Hepatocyte (in vitro differentiated cells): Measurements from ENCODE around the gene OR51B2. TPM values are rescaled to one million over a fixed set of nuclear protein-coding genes. Genes with fewer than 3 reads are reported as not detected.

Source experiments
- DNase-seq: peaks from one replicate; pipeline ENCODE4 v3.0.0-alpha.2; 2016; ENCODE audit warnings: low spot score
- H2AFZ ChIP-seq: fragments of 200-600 bp; sonication (generic); 2 replicates; pipeline ENCODE4 v1.6.0; 2016; ENCODE audit warnings: antibody characterized with exemption, mild to moderate bottlenecking
- H3K27ac ChIP-seq: fragments of 200-600 bp; sonication (generic); 2 replicates; pipeline ENCODE4 v1.5.1; 2016; ENCODE audit warnings: mild to moderate bottlenecking
- H3K27me3 ChIP-seq: fragments of 200-600 bp; sonication (generic); 2 replicates; pipeline ENCODE4 v1.6.1; 2016
- H3K36me3 ChIP-seq: fragments of 200-600 bp; sonication (generic); replicated peaks from 2 replicates; pipeline ENCODE4 v1.5.1; 2016; ENCODE audit warnings: low read depth; ENCODE audit not compliant: insufficient read depth
- H3K4me1 ChIP-seq: fragments of 200-600 bp; sonication (generic); 2 replicates; pipeline ENCODE4 v1.5.1; 2016; ENCODE audit warnings: mild to moderate bottlenecking, moderate library complexity; ENCODE audit not compliant: insufficient read depth
- H3K4me2 ChIP-seq: fragments of 200-600 bp; sonication (generic); 2 replicates; pipeline ENCODE4 v1.6.0; 2016
- H3K4me3 ChIP-seq: fragments of 200-600 bp; sonication (generic); 2 replicates; pipeline ENCODE4 v1.5.1; 2016; ENCODE audit warnings: mild to moderate bottlenecking
- H3K79me2 ChIP-seq: fragments of 200-600 bp; sonication (generic); 2 replicates; pipeline ENCODE4 v1.6.0; 2017; ENCODE audit warnings: mild to moderate bottlenecking
- H3K9me2 ChIP-seq: fragments of 200-600 bp; sonication (generic); replicated peaks from 2 replicates; pipeline ENCODE4 v1.6.0; 2017; ENCODE audit warnings: mild to moderate bottlenecking; ENCODE audit not compliant: insufficient read depth
- H3K9me3 ChIP-seq: fragments of 200-600 bp; sonication (generic); 2 replicates; pipeline ENCODE4 v1.5.1; 2016; ENCODE audit warnings: low read depth, mild to moderate bottlenecking
- H4K20me1 ChIP-seq: fragments of 200-600 bp; sonication (generic); 2 replicates; pipeline ENCODE4 v1.6.0; 2016; ENCODE audit warnings: mild to moderate bottlenecking; ENCODE audit not compliant: insufficient read depth, poor library complexity, severe bottlenecking
- EZH2 ChIP-seq: fragments of 200-600 bp; sonication (generic); IDR thresholded peaks from 2 replicates; pipeline ENCODE4 v1.6.1; 2016; ENCODE audit warnings: antibody characterized with exemption, mild to moderate bottlenecking, borderline replicate concordance
- EZH2phosphoT487 ChIP-seq: fragments of 200-600 bp; sonication (generic); IDR thresholded peaks from one replicate; pipeline ENCODE4 v1.6.1; 2018; ENCODE audit warnings: antibody characterized with exemption, mild to moderate bottlenecking, low read depth, moderate library complexity; ENCODE audit not compliant: unreplicated experiment, severe bottlenecking
- WGBS: methylation state at CpG from one replicate; pipeline ENCODE4 v1.1.6; 2016; ENCODE audit warnings: low lambda C conversion rate; ENCODE audit errors: missing lambda C conversion rate; 5-methylcytosine and 5-hydroxymethylcytosine counted together
- polyA plus RNA-seq: library from polyadenylated mRNA; unstranded; fragments of >200 nt; fragmentation: Nextera tagmentation; extraction: Ambion mirVana; gene quantifications from 2 replicates; pipeline ENCODE4 v1.2.1, GENCODE V29; 2016
- total RNA-seq: library from RNA; depleted of rRNA; stranded (reverse); fragments of >200 nt; gene quantifications from 2 replicates; pipeline ENCODE4 v1.2.3, GENCODE V29; 2014
- TF ChIP-seq, protein P1 (sequence below): fragments of 200-600 bp; sonication (generic); IDR thresholded peaks from 2 replicates; pipeline ENCODE4 v1.5.1; 2016; ENCODE audit warnings: antibody characterized with exemption, mild to moderate bottlenecking; ENCODE audit not compliant: poor library complexity

The OR51B2 gene
- total and polyA plus RNA-seq, 2 experiments from 2014 or later = not detected

- no peaks in the 10 kb centered on the region for H3K36me3 ChIP-seq
- no peak overlapping the region for H3K4me2 ChIP-seq
- H4K20me1 ChIP-seq = no peaks in the 10 kb centered on the region
- no peak overlapping the region for H2AFZ ChIP-seq
- no peak for TF ChIP-seq EZH2phosphoT487
- no peak for DNase-seq
- no peak overlapping the region for H3K27ac ChIP-seq
- H3K4me1 ChIP-seq = no peaks in the 10 kb centered on the region
- H3K4me3 ChIP-seq = no peak overlapping the region
- H3K27me3 ChIP-seq = no peaks in the 10 kb centered on the region
- no peaks in the 10 kb centered on the region for H3K9me2 ChIP-seq
- H3K79me2 ChIP-seq = no peaks in the 10 kb centered on the region
- H3K9me3 ChIP-seq = no peaks in the 10 kb centered on the region
Observed at GRCh38 chr11:5281596-5281995, 42.5 kb downstream of the OR51B2 start.

GRCh38 chr11:5280582-5281102, 43.5 kb downstream of the OR51B2 start:
- peak; percentile 74 for DNase-seq

DNA sequence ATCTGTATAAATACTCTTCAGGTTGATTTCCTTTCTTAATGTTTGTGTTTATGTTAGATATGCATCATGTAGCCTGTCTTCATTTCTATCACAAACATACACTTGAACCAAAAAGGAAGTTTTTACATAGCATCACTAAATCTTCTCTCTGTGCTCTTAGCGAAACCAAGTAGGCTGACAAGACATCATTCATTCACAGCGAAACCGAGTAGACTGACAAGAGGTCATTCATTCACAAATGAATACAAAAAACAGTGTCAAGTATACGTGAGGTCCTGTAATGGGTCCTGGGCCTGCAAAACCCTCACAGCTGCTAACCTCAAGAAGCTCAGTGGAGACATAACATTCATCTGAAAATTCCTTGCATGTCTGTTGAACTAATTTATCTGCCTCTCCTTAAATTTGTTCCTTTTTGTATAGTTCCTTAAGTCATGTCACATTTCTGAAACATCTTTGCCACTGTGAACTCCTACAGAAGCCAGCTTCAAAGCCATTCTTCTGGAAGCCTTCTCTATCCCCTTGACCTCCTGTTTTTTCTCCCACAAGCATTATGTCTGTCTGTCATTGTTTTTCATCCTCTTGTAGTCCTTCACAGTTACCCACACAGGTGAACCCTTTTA, 44.5 kb downstream of the OR51B2 start:
- Histone ChIP-seq H3K27ac (no peak overlapping the region), H3K4me2 (no peak overlapping the region), H3K27me3 (no peaks in the 10 kb centered on the region), H3K9me2 (no peaks in the 10 kb centered on the region), H3K79me2 (no peaks in the 10 kb centered on the region), H3K4me3 (no peak overlapping the region), H2AFZ (no peak overlapping the region), H3K36me3 (no peaks in the 10 kb centered on the region), H3K9me3 (no peaks in the 10 kb centered on the region), H3K4me1 (no peaks in the 10 kb centered on the region), H4K20me1 (no peaks in the 10 kb centered on the region)
- no peak for TF ChIP-seq EZH2phosphoT487
- TF ChIP-seq, protein P1, sequence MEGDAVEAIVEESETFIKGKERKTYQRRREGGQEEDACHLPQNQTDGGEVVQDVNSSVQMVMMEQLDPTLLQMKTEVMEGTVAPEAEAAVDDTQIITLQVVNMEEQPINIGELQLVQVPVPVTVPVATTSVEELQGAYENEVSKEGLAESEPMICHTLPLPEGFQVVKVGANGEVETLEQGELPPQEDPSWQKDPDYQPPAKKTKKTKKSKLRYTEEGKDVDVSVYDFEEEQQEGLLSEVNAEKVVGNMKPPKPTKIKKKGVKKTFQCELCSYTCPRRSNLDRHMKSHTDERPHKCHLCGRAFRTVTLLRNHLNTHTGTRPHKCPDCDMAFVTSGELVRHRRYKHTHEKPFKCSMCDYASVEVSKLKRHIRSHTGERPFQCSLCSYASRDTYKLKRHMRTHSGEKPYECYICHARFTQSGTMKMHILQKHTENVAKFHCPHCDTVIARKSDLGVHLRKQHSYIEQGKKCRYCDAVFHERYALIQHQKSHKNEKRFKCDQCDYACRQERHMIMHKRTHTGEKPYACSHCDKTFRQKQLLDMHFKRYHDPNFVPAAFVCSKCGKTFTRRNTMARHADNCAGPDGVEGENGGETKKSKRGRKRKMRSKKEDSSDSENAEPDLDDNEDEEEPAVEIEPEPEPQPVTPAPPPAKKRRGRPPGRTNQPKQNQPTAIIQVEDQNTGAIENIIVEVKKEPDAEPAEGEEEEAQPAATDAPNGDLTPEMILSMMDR = no peak
- no peak for TF ChIP-seq EZH2
- DNase-seq = no peak
- 89% methylated on average over 4 of the region's 4 CpGs for WGBS

More at GRCh38 chr11:5280582-5281102, 43.5 kb downstream of the OR51B2 start:
- Histone ChIP-seq H3K27ac (no peak overlapping the region), H3K36me3 (no peaks in the 10 kb centered on the region), H3K9me2 (no peaks in the 10 kb centered on the region), H4K20me1 (no peaks in the 10 kb centered on the region), H3K4me2 (no peak overlapping the region), H3K9me3 (no peaks in the 10 kb centered on the region), H3K4me1 (no peaks in the 10 kb centered on the region), H3K27me3 (no peaks in the 10 kb centered on the region), H3K79me2 (no peaks in the 10 kb centered on the region), H3K4me3 (no peak overlapping the region), H2AFZ (no peak overlapping the region)
- TF ChIP-seq EZH2 (no peak), EZH2phosphoT487 (no peak)
- TF ChIP-seq, protein P1 = no peak
- WGBS = 66% methylated on average over 2 of the region's 3 CpGs

DNA sequence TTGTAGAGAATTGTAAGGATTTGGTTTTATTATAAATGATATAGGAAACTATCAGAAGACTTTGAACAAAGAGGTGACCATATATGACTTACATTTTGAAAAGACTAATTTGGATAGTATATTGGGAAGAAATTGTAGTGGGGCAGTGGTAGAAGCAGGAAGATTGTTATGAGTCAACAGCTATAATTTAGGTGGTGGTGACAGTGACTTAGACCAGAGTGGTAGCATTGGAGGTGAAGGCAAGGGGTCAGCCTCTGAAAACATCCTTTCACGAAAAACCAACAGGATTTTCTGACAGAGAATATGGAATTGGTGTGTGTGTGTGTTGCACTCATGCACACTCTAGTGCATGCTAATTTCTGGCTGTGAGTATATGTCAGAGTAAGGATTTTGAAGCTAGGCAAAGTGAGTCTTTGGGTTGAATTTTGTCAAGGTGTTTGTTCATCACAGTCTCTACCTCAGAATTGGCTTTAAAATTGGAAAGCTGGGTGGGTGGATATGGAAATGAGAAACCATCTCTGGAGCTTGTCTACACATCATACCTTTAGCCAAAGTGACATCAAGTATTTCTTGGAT, 46.2 kb downstream of the OR51B2 start:
- Histone ChIP-seq H3K27me3 (no peaks in the 10 kb centered on the region), H4K20me1 (no peaks in the 10 kb centered on the region), H3K4me2 (no peak overlapping the region), H2AFZ (no peak overlapping the region), H3K36me3 (no peaks in the 10 kb centered on the region), H3K9me2 (no peaks in the 10 kb centered on the region), H3K79me2 (no peaks in the 10 kb centered on the region), H3K4me1 (no peaks in the 10 kb centered on the region), H3K9me3 (no peaks in the 10 kb centered on the region), H3K4me3 (no peak overlapping the region), H3K27ac (no peak overlapping the region)
- TF ChIP-seq EZH2phosphoT487 (no peak), EZH2 (no peak)
- TF ChIP-seq, protein P1 = no peak
- DNase-seq = no peak
- WGBS = 90% methylated on average over 1 of the region's 1 CpG
